COLO668 (cell line): ENCODE results near the gene SEC22A.
A peak's percentile ranks its signal among the peaks of the same experiment; 100 is the strongest.

Experiments
- DNase-seq: peaks from one replicate; lab custom pipeline; 2025; ENCODE audit not compliant: unreplicated experiment; lab: John Stamatoyannopoulos, UW

Gene SEC22A

GRCh38 chr3:123201557-123202427, at the start of gene SEC22A:
SEC22A (plus strand) TSS chr3:123201943; CDS start chr3:123209218, 7,275 bp downstream.
- DNase-seq, result peak; percentile 93

GRCh38 chr3:123152687-123153086, 49.1 kb upstream of the SEC22A start:
- DNase-seq, result no peak

- DNase-seq, result no peak
Measured at GRCh38 chr3:123153125-123154019, 48.4 kb upstream of the SEC22A start.

GRCh38 chr3:123154020-123154985, 47.4 kb upstream of the SEC22A start:
- no peak for DNase-seq

GRCh38 chr3:123155471-123156011, 46.2 kb upstream of the SEC22A start:
- no peak for DNase-seq

GRCh38 chr3:123156276-123156995, 45.3 kb upstream of the SEC22A start:
- no peak for DNase-seq

GRCh38 chr3:123157209-123157597, 44.5 kb upstream of the SEC22A start:
- DNase-seq, result no peak

GRCh38 chr3:123157598-123158287, 44.0 kb upstream of the SEC22A start:
- DNase-seq, result peak; percentile 13

- DNase-seq, result peak; percentile 7
Measured at GRCh38 chr3:123158330-123158729, 43.4 kb upstream of the SEC22A start.

GRCh38 chr3:123158899-123159390, 42.8 kb upstream of the SEC22A start:
- no peak for DNase-seq

GRCh38 chr3:123159926-123160635, 41.7 kb upstream of the SEC22A start:
- no peak for DNase-seq

- no peak for DNase-seq
Measured at GRCh38 chr3:123161167-123161566, 40.6 kb upstream of the SEC22A start.

GRCh38 chr3:123163141-123163540, 38.6 kb upstream of the SEC22A start:
- no peak for DNase-seq

- DNase-seq, result no peak
Measured at GRCh38 chr3:123165163-123165562, 36.6 kb upstream of the SEC22A start.

- no peak for DNase-seq
Measured at GRCh38 chr3:123167686-123168085, 34.1 kb upstream of the SEC22A start.

- no peak for DNase-seq
Measured at GRCh38 chr3:123168122-123168521, 33.6 kb upstream of the SEC22A start.

GRCh38 chr3:123168605-123169004, 33.1 kb upstream of the SEC22A start:
- DNase-seq, result no peak

- DNase-seq, result no peak
Measured at GRCh38 chr3:123169492-123169929, 32.2 kb upstream of the SEC22A start.
